Activated CD8-positive, alpha-beta memory T cell treated with anti-CD3 and anti-CD28 coated beads for 48 hours (primary cell): ENCODE measurements around the gene SLC8A1.

ENCODE experiments used
- DNase-seq, 3 experiments: peaks; one replicate each; pipeline ENCODE4 v3.0.0-alpha.2; 2020; ENCODE audit warnings: low read depth in 2 of 3, low spot score in 2 of 3

Gene SLC8A1

DNA sequence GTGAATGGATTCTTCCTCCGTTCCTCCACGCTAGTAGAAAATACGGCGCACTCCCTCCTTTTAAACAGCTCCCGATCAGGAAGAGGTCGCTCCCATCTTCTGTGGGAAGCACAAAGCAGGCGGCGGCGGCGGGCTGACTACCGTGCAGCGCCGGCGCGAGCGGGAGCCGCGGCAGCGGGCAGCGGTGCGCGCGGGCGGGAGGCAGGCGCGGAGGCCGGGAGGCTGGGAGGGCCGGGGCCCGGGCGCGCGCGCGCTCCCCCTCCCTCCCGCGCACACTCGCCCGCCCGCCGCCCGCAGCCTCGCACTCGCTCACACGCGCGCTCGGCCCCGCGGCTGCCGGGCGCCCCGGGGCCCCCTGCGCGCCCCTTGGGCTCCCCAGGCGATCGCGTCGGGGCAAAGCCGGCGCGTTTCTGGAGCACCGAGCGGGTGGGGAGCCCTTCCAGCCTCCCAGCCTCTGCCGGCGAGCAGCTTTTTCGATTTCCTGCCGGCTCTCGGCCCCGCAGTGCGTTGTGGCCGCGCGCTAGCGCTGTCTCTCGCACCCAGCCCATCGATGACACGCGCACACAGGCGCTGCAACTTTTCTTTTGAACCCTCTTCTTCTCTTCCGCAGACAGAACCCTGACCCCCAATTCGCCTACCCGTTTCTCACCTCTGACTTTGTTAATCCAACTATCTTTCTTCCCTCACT, at the start of gene SLC8A1:
Gene SLC8A1, minus strand, starts transcription at position 173 of the 688 bp plus-strand sequence.
- no peak for DNase-seq

DNA sequence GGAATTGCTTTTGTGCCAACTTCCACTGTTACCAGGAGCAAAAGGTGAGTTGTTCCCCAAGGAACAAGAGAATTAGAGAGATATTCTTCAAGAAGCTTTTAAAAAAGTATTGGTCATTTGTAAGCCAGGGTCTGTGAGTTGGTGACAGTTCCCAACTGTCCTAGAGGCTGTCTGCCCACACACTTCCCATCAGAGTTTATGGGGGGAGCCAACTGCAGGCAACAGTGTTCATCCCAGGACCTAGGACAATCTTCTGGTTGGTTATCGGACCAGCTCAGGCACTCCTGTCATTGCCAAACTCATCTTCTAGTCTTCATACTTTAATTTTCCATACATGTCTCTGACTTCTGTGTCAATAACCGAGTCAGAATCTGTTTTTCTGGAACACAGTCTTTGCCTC, 47.5 kb upstream of the SLC8A1 start:
- DNase-seq: no peak

DNA sequence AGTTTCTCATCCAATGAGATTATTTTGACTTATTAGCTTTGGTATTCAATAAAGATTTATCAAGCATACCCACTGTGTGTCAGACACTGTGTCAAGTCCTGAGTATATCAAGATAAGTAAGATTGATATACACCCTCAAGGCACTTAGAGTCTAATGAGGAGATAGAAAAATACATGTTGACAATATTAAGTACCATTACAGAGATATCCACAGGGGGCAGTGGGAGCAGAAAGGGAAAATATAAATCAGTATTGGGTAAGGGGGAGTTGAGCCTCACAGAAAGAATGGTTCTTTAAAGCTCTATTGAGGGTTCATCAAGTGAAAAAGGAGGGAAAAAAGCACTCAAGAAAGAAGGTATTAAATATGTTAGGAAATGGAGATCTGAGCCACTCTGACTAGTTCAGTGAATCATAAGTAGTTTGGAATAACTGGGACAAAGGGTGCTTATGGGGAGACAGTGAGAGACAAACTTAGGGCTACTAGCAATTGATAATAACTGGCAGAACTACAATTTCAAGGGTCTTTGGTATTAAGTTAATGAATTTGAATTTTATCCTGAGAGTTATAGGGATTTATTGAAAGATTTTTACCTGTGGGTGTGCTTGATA, 45.5 kb upstream of the SLC8A1 start:
- no peak for DNase-seq

DNA sequence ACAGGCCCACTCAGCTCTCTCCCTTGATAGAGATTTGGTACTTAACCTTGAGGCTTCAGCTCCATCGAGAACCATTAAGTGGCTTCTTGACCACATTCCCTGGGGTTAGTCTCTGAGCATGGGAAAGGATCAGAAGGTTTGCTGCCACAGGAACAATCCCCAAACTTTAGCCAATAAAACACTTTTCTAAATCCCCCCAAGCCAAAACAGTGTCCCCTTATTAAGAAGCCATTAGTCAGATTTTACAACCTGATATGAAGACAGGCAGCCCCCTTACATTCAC, 37.7 kb upstream of the SLC8A1 start:
- no peak for DNase-seq

DNA sequence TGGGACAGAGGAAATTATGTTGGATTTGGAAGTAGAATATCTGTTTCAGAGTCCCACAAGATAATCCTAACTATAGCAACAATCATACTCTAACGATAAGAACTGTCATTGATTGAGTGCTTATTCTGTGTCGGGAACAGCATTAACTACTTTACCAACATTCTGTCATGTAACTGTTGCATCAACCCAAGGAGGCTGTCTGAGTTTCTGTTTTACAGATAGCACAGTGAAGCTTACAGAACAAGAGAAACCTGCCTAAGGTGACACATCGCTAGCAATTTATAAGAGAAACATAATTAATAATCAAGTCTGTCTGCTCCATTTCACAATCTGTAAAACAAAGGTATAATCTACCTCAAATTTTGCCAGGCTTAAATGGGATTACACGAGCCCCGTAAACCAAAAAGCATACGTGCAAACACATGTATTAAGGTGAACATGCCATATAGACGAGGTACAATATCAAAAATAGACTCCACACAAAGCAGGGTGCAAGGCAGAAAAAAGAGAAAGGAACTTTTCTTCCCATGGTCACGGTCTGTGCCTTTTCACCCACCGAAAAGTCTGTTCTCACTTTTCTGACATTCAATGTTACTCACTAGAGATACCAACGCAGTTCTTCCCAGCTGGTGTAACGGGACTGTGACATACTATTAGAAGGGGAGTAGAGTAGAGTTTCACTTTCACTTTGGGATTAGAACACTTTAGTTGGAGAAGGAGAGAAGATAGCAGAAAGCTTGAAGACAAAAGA, 37.2 kb upstream of the SLC8A1 start:
- DNase-seq: no peak

DNA sequence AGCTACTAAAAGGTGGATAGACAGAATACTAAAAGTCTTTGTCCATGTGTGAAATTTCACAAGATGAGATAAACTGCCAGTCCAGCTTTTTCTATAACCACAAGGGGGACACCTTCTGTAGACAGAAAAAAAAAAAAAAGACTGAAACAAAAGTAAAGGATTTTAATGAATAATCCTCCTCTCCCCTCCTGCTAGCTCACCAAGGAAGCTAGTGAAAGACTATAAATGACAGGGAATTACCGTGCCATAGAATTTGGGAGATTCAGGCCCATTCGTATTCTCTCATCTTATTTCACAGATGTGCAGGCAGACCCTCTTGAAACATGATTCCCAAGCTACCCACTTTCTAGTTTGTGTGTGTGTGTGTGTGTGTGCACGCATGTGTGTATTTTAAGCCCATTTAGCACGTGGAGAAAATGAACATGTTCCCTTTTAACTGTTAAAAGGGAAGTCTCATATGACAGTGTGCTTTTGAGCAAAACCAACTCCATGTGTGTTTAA, 36.3 kb upstream of the SLC8A1 start:
- DNase-seq: no peak

DNA sequence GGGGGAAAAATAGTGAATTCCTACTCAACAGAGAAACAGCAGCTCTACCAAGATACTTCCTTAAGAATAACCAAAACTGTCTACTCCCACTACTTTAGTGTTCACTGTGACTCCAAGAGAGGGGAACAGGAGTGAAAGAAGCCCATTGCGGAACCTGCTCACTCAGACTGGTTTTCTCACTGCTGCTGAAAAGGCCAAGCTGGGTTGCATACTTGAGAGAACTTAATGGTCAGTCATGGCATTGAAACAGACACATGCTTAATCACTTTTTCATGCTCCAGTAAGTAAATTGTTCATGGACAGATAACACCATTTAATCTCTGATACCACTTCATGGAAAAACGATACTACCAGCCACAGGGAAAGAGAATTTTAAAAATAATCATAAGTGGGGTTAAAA, 35.7 kb upstream of the SLC8A1 start:
- no peak for DNase-seq

DNA sequence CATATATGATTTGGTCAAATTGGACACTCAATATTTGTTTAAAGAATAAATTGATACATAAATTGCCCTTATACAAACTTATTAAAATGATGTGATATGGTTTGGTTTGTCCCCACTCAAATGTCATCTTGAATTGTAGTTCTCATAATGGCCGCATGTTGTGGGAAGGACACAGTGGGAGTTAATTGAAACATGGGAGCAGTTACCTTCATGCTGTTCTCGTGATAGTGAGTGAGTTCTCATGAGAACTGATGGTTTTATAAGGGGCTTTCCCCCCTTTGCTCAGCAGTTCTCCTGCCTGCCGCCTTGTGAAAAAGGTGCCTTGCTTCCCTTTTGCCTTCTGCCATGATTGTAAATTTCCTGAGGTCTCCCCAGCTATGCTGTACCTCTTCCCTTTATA, 34.0 kb upstream of the SLC8A1 start:
- DNase-seq: no peak

DNA sequence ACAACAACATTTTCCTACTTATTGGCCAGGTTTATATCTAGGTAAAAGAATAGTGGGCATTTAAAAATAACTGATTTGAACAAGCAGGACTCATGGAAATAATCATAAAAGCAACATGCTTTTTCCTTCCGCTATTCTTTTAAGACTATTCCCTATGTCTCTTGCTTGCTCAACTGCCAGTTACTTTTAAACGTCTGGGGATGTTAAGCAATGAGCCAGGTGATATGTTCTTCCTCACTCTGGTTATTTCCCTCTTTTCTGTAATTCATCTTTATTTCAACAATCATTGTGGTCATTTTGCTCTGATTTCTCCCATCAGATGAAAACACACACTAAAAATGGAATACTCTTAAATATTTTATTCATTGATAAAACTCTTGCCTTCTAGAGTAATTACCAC, 33.4 kb upstream of the SLC8A1 start:
- no peak for DNase-seq

DNA sequence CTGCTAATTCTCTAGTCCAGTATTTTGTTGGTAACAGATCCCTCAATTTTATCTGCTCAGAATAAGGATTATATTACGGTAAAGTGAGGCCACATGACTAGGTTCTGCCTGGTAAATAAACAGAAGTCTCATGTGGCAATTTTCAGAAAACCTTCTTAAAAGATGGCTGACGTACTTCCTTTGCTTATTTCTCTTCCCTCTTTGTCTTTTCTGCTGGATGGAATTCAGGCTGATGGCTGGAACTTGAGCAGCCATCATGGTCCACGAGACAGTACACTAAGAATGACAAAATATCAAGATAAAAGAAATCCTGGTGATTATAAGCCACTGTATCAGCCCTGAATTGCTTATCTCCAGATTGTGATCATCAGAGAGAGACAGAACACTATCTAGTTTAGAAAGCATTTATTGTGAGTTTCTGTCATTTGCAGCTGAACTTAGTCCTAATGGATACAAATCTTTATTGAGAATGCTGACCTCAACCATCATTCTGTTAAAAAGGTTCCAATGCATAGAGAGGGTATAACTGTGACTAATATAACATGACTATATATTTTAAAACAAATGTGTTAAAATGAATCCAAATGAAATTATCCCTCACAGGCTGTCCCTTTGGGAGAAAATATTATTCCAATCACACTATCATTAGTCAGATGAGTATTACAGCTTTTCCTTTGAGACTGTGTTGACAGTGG, 31.8 kb upstream of the SLC8A1 start:
- no peak for DNase-seq

DNA sequence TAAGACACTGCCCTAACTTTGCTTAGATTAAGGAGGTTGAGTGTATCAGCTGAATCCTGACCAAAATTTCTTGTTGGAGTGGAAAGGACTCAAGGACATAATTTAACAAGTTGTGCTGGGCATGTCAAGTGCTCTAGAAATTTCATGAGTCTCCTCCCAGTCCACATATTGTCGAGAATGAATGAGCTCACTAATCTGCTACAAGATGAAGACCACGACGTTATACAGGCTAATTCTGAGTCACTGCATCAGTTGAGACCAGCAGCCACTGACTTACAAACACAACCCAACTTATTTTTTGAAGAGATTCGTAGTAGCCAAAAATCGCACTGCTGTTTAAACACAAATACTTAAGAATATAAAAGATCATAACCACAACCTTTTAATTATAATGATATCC, 28.7 kb upstream of the SLC8A1 start:
- no peak for DNase-seq

DNA sequence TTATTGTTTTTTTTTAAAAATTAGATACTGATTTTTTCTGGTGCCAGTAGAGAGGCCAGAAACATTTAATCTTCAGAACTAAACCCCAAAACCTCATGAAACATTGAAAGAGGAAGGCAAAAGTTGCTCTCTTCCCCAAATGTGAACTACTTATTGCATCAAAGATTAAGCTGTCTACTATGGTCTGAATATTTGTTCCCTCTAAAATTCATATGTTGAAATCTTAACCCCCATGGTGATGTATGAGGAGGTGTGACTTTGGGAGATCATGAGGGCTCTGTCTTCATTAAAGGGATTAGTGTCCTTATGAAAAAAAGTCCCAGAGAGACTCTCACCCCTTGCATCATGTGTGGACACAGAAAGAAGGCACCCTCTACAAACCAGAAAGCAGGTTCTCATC, 28.2 kb upstream of the SLC8A1 start:
- DNase-seq: no peak

DNA sequence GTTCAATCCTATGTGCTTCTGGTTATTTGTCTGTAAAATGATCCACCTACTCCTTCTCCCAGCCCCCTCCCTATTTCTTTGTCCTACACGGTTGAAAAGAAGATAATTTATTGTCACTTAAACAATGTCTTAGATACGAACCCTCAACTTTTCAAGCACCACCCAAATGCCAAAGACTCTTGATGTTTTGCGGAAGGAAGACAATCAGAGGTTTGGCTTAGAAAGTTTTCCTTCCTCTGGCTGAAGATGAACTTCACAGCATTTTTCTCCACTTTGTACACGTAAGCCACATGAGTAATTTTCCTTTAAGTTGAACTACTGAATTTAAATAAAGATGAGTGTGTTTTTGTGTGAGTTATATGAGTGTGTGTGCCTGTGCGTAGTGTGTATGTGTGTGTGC, 25.5 kb upstream of the SLC8A1 start:
- no peak for DNase-seq

DNA sequence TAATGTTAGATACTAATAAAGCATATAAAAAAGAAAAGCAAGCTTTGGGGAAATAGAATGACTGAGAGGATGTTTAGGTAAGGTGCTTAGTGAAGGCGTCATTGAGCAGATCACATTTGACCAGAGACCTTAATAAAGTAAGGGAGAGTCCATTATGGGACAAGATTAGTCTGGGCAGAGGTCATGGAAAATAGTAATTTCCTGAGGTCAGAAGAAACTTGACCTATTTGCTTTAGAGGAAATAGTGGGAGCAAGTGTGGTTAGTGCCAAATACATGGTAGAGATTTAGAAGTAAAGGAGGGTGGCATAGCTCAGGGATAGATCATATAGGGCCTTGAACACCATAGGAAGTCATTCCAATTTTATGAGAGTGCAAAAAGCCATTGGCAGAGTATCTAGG, 24.5 kb upstream of the SLC8A1 start:
- no peak for DNase-seq

DNA sequence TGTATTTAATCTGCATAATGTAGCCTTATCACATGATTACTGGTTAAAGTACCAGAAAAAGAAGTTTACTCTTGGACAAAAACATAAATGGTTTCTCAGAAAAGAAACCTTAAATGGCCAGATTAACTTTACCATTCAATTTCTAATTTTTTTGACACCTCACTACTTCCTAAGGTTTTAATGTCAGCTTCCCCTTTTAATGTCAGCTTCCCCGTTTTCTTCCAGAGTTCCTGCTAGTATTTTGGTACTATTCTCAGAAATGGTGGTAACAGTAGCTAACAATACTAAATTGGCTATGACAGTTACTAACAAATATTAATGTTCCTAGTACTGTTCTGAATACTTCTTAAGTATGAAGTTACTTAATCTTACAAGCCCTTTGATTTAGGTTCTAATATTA, 22.4 kb upstream of the SLC8A1 start:
- DNase-seq: no peak

DNA sequence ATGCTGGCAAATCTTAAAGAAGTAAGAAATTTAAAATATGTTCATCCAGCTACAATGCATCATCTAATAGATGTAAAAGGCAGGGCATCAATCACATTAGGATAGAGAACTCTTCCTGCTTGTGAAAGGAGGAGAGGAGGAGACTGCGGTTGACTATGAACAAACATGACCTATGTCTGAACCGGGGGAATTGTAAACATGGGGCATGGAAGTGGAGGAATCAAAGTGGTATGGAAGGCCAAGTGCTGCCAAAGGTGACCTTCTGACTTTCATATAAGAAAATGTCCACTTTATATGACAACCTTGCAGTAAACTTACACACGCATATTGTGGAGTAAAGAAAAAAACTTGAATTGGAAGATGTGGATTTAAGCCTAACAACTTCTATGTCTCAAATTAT, 20.0 kb upstream of the SLC8A1 start:
- DNase-seq: no peak

DNA sequence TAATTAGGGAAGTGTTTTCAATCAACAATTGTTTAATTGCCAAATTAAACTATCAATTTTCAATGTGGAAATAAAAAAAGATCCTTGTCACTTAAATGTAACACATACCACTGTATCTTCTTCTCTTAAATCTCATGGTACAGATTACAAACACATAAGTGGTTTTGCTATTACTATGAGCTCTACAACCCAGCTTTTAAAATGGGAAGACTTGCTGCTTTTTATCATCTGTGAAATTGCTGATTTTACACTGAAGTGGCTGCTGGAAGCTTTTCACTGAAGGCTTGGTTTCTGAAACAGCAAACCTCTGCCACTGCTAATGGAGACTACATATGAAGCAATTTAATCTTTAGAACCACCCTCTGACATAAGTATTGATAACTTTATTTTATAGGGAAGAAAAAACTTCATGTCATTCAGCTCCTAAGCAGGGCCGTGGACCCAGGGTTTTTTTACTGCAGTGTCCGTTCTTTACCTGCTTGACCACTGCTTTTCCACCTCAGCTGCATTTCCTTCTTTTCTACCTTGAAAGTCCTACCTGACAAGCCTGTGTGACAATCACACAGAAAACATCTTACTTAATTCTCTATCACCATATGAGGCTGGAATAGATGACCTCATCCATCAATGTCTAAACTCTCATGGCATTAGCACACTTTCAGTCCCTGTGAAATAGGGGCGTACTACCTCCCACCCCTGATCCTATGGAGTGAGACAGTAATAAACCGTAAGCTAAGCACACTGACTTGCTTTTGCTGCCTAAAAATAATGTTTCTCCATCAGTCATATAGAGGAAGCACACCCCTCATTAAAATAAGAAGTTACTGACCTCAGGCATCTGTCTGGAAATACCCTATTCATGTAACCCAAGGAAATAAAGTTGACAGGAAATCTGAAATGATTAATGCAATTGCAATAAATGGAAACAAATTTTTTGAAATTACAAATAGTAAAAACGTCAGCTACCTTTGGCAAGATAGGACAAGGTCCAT, 19.2 kb upstream of the SLC8A1 start:
- no peak for DNase-seq

DNA sequence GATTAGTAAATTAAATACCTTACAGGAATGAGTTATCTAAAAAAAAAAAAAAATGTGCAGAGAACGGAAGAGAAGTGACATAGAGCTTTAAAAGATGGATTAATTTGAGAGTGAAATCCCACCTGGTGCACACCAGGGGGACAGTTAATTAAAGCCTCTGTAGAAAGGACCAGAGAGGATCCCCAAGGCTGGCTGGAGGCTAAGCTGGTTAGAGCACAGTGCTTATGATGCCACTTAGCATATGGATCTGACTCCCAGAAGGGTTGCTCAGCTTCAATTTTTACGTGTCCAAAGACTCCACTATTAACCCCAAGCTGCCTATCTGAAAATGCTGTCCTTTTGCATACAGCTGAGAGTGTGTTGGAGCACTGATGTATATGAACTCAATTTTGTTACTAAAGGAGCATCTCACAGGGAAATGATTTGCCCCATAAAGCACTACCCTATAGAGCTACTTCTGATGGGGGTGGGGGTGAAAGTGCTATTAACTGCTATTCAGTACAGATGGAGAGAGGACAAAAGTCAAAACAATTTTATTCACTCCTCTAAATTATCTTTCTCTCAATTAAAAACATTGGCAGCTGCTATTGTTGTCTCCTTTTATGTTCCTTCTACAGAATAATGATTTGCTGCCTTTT, 15.2 kb upstream of the SLC8A1 start:
- no peak for DNase-seq

DNA sequence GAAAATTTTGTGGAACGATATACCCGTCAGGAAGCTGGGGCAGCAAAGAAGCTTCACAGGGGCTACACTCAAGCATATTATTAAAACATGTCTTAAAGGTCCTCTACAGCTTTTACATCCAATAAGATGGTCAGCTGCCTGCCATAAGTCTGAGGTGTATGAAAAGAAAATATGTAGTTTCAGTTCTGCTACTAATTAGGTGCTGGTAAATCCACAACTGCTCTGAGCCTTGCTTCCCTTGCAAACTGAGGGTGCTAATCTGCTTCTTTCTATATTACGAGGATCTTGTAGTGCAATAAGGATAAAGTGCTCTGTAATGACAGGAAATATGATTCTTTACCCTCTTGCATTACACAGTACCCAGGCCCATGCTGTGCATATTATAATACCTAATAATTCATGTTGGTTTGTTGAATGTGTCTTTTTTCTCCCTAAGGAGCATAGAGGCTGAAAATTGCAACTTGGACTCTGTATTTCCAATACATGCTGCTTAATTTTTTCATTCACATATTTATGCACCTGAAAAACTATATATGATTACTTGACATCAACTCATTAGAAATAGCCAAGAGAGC, 14.5 kb upstream of the SLC8A1 start:
- no peak for DNase-seq

DNA sequence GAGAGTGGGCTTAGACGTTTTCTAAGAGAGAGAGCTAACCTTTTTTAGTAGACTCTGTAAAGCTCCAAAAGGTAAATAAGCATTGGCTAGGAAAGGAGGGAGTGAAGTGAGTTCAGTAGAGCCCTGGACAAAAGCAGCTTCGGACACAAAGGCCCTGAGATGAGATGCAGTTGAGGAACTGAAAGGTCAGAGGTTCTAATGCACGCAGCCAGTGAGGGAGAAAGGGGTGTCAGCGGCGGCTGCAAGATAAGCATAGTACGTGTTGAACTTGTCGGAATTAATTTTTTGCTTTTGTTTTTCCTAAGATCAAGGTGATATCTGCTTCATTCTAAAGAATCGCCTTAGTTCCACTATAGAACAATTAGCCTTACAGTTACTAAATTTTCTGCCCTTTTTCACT, 11.2 kb upstream of the SLC8A1 start:
- DNase-seq: no peak
